NB4 (cell line): Measurements from ENCODE around the gene GATA3.

ENCODE experiments used
- CTCF ChIP-seq: IDR thresholded peaks from one replicate; pipeline ENCODE4 v1.5.1; 2012; ENCODE audit warnings: low read depth, low read length
- MAX ChIP-seq: IDR thresholded peaks from 2 replicates; pipeline ENCODE4 v1.6.1; 2011; ENCODE audit warnings: low read depth, low read length

DNA sequence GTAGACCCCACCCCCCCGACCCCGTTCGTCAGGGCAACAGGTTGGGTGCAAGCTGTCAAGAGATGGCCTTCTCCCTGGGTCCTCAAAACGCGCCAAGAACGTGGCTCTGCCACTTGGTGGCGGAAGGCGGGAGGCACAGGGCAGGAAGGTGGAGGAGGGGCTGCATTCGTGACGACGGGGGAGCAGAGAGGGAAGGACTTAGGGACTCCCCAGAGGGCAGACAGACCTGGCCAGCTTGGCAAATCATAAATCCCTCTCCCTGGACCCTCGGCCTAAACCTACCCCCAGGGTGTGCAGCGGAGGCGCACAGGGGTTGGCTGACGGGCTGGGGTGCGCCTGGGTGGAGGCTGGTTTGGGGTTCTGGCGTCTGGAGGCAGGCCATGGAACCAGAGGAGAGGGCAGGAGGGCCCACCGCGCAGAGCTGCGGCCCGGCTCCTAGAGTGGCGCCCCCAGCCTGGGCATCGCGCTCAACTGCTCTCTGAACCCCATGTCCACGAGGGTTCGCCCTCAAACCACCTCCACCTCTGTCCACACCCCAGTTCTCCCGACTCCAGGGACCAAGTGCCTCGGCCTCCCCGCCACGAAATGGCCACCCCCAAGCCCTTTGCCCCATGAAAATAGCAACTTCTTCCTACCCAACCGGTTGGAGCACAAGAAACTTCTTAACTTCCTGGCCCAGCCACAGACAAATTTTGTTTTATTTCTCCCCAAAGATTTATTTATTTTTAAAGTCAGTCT, 10.8 kb upstream of the GATA3 start:
- TF ChIP-seq MAX (no peak), CTCF (no peak)
